ENCODE data around the gene ANKS3.

DNA sequence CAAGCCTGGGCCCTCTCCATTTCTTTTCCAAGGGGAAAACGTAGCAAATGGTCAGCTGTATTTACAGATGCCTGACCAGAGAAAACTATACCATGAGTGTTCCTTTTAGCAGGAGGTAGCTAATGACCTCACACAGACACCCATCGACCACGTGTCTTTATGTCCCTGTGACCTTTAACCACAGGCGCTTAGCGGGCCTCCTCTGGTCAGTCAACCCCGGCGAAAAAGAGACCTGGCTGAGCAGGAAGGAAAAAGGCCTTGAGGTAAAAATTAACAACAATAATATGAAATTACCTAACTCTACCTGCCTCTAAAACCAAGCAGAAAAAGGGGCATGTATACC, 31.6 kb downstream of the ANKS3 start:
- TF ChIP-seq, protein P1, sequence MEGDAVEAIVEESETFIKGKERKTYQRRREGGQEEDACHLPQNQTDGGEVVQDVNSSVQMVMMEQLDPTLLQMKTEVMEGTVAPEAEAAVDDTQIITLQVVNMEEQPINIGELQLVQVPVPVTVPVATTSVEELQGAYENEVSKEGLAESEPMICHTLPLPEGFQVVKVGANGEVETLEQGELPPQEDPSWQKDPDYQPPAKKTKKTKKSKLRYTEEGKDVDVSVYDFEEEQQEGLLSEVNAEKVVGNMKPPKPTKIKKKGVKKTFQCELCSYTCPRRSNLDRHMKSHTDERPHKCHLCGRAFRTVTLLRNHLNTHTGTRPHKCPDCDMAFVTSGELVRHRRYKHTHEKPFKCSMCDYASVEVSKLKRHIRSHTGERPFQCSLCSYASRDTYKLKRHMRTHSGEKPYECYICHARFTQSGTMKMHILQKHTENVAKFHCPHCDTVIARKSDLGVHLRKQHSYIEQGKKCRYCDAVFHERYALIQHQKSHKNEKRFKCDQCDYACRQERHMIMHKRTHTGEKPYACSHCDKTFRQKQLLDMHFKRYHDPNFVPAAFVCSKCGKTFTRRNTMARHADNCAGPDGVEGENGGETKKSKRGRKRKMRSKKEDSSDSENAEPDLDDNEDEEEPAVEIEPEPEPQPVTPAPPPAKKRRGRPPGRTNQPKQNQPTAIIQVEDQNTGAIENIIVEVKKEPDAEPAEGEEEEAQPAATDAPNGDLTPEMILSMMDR (IDR thresholded peaks at IDR 0.05): no peak
- TF ChIP-seq POLR2A (IDR thresholded peaks at IDR 0.05): no peak
- no peak for TF ChIP-seq POLR2AphosphoS5 (IDR thresholded peaks at IDR 0.05)
